Keratinocyte (primary cell): ENCODE results near the gene HBZ. TPM values are rescaled to one million over a fixed set of nuclear protein-coding genes. Genes with fewer than 3 reads are reported as not detected.
"Not testable (repeated sequence)": the region's sequence is repeated elsewhere in the genome, so short reads cannot be mapped to it uniquely, and the experiment has no call there.

Experiments
- DNase-seq: peaks from one replicate; pipeline ENCODE4 v3.0.0-alpha.2; 2011; ENCODE audit warnings: low read depth, missing footprints, low spot score
- FAIRE-seq: peaks from 2 replicates; lab custom pipeline; 2011; peaks lifted over from hg19 to GRCh38; lab: Jason Lieb, UNC
- H2AFZ ChIP-seq: 2 replicates; pipeline ENCODE4 v1.6.0; 2012; ENCODE audit warnings: low read length, control low read depth, inconsistent platforms; ENCODE audit not compliant: control insufficient read depth
- H3K27ac ChIP-seq: 2 replicates; pipeline ENCODE4 v1.5.1; 2011; ENCODE audit warnings: low read length; ENCODE audit not compliant: control insufficient read depth, insufficient read depth
- H3K27me3 ChIP-seq: 3 replicates; pipeline ENCODE4 v1.6.0; 2011; ENCODE audit warnings: low read length; ENCODE audit not compliant: control insufficient read depth, insufficient read depth; ENCODE audit errors: extremely low read depth
- H3K36me3 ChIP-seq, 2 experiments: 2 replicates in 1 of 2; 3 replicates in 1 of 2; pipeline ENCODE4 v1.5.1; 2011; ENCODE audit warnings: low read length in 2 of 2, mild to moderate bottlenecking in 1 of 2; ENCODE audit not compliant: control insufficient read depth in 2 of 2, insufficient read depth in 2 of 2; ENCODE audit errors: extremely low read depth in 1 of 2
- H3K4me1 ChIP-seq: 3 replicates; pipeline ENCODE4 v1.5.1; 2011; ENCODE audit warnings: low read length; ENCODE audit not compliant: control insufficient read depth, insufficient read depth; ENCODE audit errors: extremely low read depth
- H3K4me2 ChIP-seq: 3 replicates; pipeline ENCODE4 v1.6.0; 2011; ENCODE audit warnings: low read depth, low read length; ENCODE audit not compliant: control insufficient read depth, insufficient read depth; ENCODE audit errors: extremely low read depth
- H3K4me3 ChIP-seq, 3 experiments: fragments of 200-600 bp in 1 of 3; sonication (generic) in 1 of 3; 2 replicates in 2 of 3; 3 replicates in 1 of 3; pipeline ENCODE4 v1.5.1; 2011 to 2016; ENCODE audit warnings: low read length in 3 of 3, mild to moderate bottlenecking in 3 of 3, control low read depth in 2 of 3, inconsistent platforms in 1 of 3, low read depth in 1 of 3, mixed read lengths in 1 of 3, mixed run types in 1 of 3, moderate library complexity in 1 of 3; ENCODE audit not compliant: control insufficient read depth in 2 of 3, insufficient read depth in 2 of 3; ENCODE audit errors: extremely low read depth in 1 of 3
- H3K79me2 ChIP-seq: 2 replicates; pipeline ENCODE4 v1.6.0; 2012; ENCODE audit warnings: low read length; ENCODE audit not compliant: control insufficient read depth, insufficient read depth
- H3K9ac ChIP-seq: 3 replicates; pipeline ENCODE4 v1.6.0; 2011; ENCODE audit warnings: low read length; ENCODE audit not compliant: control insufficient read depth, insufficient read depth; ENCODE audit errors: extremely low read depth
- H3K9me1 ChIP-seq: 3 replicates; pipeline ENCODE4 v1.6.0; 2011; ENCODE audit warnings: low read length; ENCODE audit not compliant: control insufficient read depth, insufficient read depth; ENCODE audit errors: extremely low read depth
- H3K9me3 ChIP-seq: 2 replicates; pipeline ENCODE4 v1.5.1; 2012; ENCODE audit warnings: low read depth, low read length; ENCODE audit not compliant: control insufficient read depth
- H4K20me1 ChIP-seq: 3 replicates; pipeline ENCODE4 v1.6.0; 2011; ENCODE audit warnings: low read length; ENCODE audit not compliant: control insufficient read depth, insufficient read depth; ENCODE audit errors: extremely low read depth
- CTCF ChIP-seq, 3 experiments: IDR thresholded peaks in 1 of 3; conservative IDR thresholded peaks in 1 of 3; optimal IDR thresholded peaks in 1 of 3; 2 replicates in 2 of 3; 3 replicates in 1 of 3; pipeline versions ENCODE3 to v1.5.1; 2011; ENCODE audit warnings: low read length in 3 of 3, mild to moderate bottlenecking in 3 of 3, moderate library complexity in 2 of 3, control low read depth in 1 of 3, inconsistent platforms in 1 of 3; ENCODE audit not compliant: insufficient read depth in 2 of 3; ENCODE audit errors: extremely low read depth in 1 of 3
- EZH2 ChIP-seq: IDR thresholded peaks from one replicate; pipeline ENCODE4 v1.6.1; 2012; ENCODE audit warnings: inconsistent platforms, mild to moderate bottlenecking, low read length, moderate library complexity
- dilution Hi-C: fragments of 300-500 bp; cut with MboI; formaldehyde crosslinking; loops from one replicate; pipeline ENCODE4 v1.7.0; 2020; ENCODE audit warnings: low sequenced_read_pairs; ENCODE audit not compliant: extremely low pct_ligation_motif_present
- polyA plus RNA-seq, 5 experiments: library from polyadenylated mRNA; depleted of rRNA in 3 of 5; stranded (reverse) in 3 of 5; stranded (forward) in 1 of 5; unstranded in 1 of 5; fragments of >200 nt; gene quantifications; 1 replicate in 1 of 5; 2 replicates in 3 of 5; 3 replicates in 1 of 5; pipeline versions ENCODE4 v1.2.1 to v1.2.3, GENCODE V29; 2011 to 2012; ENCODE audit warnings: missing spikeins in 2 of 5, low read depth in 1 of 5, low replicate concordance in 1 of 5

The HBZ gene
- polyA plus RNA-seq, 1 donor (not counting 4 experiments of a cell fraction or from before 2014, with no cell fraction given) = not detected

- H3K27me3 ChIP-seq = peaks cover 20% of the 10 kb centered on the region
- no peaks in the 10 kb centered on the region for H3K9me1 ChIP-seq
- H3K4me2 ChIP-seq = no peak overlapping the region
- no peak overlapping the region for H3K4me3 ChIP-seq
- no peaks in the 10 kb centered on the region for H4K20me1 ChIP-seq
- no peaks in the 10 kb centered on the region for H3K79me2 ChIP-seq
- FAIRE-seq = no peak
- dilution Hi-C loops = no loop called here
- TF ChIP-seq EZH2 = no peak
- TF ChIP-seq CTCF (optimal IDR thresholded peaks at IDR 0.05 in 1 of 3, IDR thresholded peaks at IDR 0.05 in 1 of 3, conservative IDR thresholded peaks at IDR 0.05 in 1 of 3; ENCODE audit: extremely low read depth in 1 of 3, insufficient read depth in 2 of 3, low read length in 3 of 3) = no peak
- H3K36me3 ChIP-seq = no peaks in the 10 kb centered on the region
- DNase-seq = no peak
- no peak overlapping the region for H2AFZ ChIP-seq
- no peak overlapping the region for H3K9ac ChIP-seq
- H3K9me3 ChIP-seq = no peaks in the 10 kb centered on the region
- peaks cover 7% of the 10 kb centered on the region for H3K4me1 ChIP-seq
- H3K27ac ChIP-seq = no peak overlapping the region
Measured at GRCh38 chr16:160691-161190, 8.3 kb downstream of the HBZ start.

GRCh38 chr16:162271-162991 is 10.0 kb downstream of the HBZ start:
- Histone ChIP-seq H3K79me2 (no peaks in the 10 kb centered on the region), H3K4me3 (no peak overlapping the region), H3K27me3 (peaks cover 36% of the 10 kb centered on the region), H2AFZ (no peak overlapping the region), H3K36me3 (no peaks in the 10 kb centered on the region), H3K9me1 (no peaks in the 10 kb centered on the region), H3K4me2 (no peak overlapping the region), H3K9ac (no peak overlapping the region), H3K27ac (no peak overlapping the region), H3K4me1 (peaks cover 7% of the 10 kb centered on the region), H4K20me1 (no peaks in the 10 kb centered on the region), H3K9me3 (no peaks in the 10 kb centered on the region)
- no peak for TF ChIP-seq EZH2
- no peak for TF ChIP-seq CTCF (optimal IDR thresholded peaks at IDR 0.05 in 1 of 3, IDR thresholded peaks at IDR 0.05 in 1 of 3, conservative IDR thresholded peaks at IDR 0.05 in 1 of 3; ENCODE audit: extremely low read depth in 1 of 3, insufficient read depth in 2 of 3, low read length in 3 of 3)
- FAIRE-seq (no peak), DNase-seq (no peak)
- dilution Hi-C loops = no loop called here

- FAIRE-seq, dilution Hi-C loops: not testable (repeated sequence)
- H3K27me3 ChIP-seq = peaks cover 43% of the 10 kb centered on the region
Measured at GRCh38 chr16:163139-163538, 10.7 kb downstream of the HBZ start.

GRCh38 chr16:163696-164095 is 11.3 kb downstream of the HBZ start:
- H2AFZ ChIP-seq, H3K4me1 ChIP-seq, H4K20me1 ChIP-seq, H3K9ac ChIP-seq, dilution Hi-C loops, H3K4me3 ChIP-seq, H3K4me2 ChIP-seq, H3K9me3 ChIP-seq, H3K27ac ChIP-seq, FAIRE-seq, H3K36me3 ChIP-seq, DNase-seq, H3K79me2 ChIP-seq, H3K9me1 ChIP-seq: not testable (repeated sequence)
- peaks cover 49% of the 10 kb centered on the region for H3K27me3 ChIP-seq

More at GRCh38 chr16:163139-163538, 10.7 kb downstream of the HBZ start:
- H4K20me1 ChIP-seq, H2AFZ ChIP-seq, H3K4me3 ChIP-seq, H3K9me1 ChIP-seq, H3K36me3 ChIP-seq, DNase-seq, H3K79me2 ChIP-seq, H3K4me1 ChIP-seq, H3K9ac ChIP-seq, H3K9me3 ChIP-seq, H3K27ac ChIP-seq, H3K4me2 ChIP-seq: not testable (repeated sequence)
